SH-SY5Y (cell line): ENCODE data around the gene PROCA1.

ENCODE experiments used
- GATA2 ChIP-seq: IDR thresholded peaks from 2 replicates; pipeline ENCODE4 v1.6.1; 2011; ENCODE audit warnings: mild to moderate bottlenecking, low read depth, low read length
- GATA3 ChIP-seq: IDR thresholded peaks from 2 replicates; pipeline ENCODE4 v1.6.1; 2011; ENCODE audit warnings: low read depth, mild to moderate bottlenecking, low read length, moderate library complexity

Gene PROCA1

DNA sequence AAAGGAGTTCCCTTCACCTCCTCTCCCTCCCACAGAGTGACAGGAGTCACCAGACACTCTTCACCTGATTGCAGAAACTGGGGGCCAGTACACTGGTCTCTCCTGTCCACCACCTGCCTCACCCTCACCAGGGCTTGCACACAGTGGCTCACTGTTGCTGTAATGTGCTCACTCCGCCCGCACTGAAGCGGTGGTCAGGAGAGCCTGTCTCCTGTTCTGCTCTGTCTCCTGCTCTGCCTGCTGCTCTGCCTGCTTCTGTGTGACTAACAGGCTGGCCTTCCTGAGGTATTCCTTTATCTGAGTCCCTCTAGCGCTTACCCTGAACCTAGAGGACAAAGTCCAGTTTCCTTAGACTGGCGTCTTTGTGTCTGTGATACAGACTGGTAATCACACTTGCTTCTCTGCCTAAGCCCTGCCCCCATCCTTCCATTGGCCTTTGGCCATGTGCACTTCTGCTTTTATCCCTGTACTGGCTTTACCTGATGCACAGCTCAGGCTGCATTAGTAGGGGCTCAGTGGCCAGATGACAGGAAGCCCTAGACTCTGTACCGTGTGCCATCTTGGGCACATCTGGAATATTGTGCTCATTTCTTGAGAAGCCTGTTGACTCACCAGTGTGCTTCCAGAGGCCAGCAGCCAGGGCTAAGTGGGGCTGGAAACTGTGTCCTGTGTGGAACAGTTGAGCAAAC is 13.3 kb downstream of the PROCA1 start:
- no peak for TF ChIP-seq GATA3
- no peak for TF ChIP-seq GATA2

GRCh38 chr17:28693869-28694268 is 17.8 kb downstream of the PROCA1 start:
- TF ChIP-seq GATA3: no peak
- TF ChIP-seq GATA2: no peak

DNA sequence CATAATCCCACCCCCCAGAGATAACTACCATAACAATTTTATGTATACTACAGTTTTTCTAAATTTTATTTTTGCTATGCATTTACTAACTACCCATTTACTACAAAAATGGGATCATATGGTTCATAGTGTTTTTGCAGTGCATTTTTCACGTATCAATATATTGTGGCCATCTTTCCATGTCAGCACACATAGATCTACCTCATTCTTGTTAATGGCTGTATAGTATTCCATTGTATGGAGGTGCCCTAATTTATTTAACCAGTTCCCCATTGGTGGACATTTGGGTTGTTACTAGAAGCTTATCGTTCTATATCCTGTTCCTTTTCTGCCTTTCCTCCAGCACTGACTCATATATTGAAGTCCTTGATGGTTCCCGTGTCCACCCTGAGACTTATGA is 22.7 kb downstream of the PROCA1 start:
- TF ChIP-seq GATA3 (no peak), GATA2 (no peak)

- TF ChIP-seq GATA3 (no peak), GATA2 (no peak)
Observed at GRCh38 chr17:28688481-28688880, 23.2 kb downstream of the PROCA1 start.

- TF ChIP-seq GATA3 (no peak), GATA2 (no peak)
Observed at GRCh38 chr17:28686296-28686695, 25.4 kb downstream of the PROCA1 start.

DNA sequence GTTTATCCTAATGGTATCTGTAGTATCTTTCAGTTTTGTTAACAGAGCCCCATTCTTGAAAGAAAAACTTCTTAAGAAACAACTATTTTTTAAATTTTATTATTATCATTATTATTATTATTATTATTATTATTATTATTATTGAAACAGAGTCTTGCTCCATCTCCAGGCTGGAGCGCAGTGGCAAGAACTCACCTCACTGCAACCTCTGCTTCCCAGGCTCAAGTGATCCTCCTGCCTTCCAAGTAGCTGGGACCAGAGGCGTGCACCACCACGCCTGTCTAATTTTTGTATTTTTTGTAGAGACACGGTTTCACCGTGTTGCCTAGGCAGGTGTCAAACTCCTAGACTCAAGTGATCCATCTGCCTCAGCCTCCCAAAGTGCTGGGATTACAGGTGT is 26.3 kb downstream of the PROCA1 start:
- TF ChIP-seq GATA2: no peak
- no peak for TF ChIP-seq GATA3

DNA sequence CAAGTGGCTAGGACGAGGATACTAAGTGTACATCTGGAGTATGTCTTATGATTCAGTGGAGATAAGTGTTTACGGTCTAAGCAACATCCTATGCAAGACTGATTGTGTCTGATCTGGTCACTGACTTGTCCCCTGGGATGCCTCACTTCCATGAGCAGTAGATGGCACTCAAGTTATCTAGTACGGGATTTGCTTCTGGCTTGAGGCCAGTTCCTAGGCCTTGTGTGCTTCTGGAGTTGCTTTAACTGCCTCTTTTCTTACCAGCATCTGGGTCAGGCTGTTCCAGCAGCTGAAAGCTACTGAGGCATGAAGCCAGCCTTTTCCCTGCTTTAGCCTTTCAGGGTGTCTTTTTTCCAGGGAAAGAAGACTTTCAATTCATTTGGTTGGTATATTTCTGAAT is 26.7 kb downstream of the PROCA1 start:
- TF ChIP-seq GATA2 (no peak), GATA3 (no peak)

DNA sequence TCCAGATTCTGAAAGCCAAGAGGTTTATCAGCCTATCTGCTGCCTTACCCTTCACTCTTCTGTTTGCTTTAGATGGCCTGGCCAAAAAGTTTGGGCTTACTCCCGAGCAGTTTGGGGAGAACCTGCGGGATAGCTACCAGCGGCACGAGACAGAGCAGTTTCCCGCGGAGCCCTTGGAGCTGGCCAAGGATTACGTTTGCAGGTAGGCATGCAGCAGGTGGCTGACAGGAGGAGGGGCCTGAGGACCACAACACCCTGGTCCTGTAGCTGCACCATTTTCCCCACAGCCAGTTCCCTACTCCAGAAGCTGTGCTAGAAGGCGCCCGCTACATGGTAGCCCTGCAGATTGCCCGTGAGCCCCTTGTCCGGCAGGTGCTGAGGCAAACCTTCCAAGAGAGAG is 29.0 kb downstream of the PROCA1 start:
- no peak for TF ChIP-seq GATA3
- no peak for TF ChIP-seq GATA2

DNA sequence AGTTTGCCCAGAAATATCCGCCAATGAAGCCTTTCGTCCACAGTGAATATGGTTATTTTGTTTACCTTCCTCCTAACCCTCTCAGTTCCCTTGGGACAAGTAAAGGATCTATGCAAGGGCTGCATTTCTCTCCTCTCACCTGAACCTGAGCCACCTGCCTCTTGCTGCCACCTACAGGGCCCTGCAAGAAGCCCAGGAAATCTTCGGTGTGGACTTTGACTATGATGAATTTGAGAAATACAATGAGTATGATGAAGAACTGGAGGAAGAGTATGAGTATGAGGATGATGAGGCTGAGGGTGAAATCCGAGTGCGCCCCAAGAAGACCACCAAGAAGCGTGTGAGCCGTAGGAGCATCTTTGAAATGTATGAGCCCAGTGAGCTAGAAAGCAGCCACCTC is 35.7 kb downstream of the PROCA1 start:
- TF ChIP-seq GATA2 (no peak), GATA3 (no peak)

DNA sequence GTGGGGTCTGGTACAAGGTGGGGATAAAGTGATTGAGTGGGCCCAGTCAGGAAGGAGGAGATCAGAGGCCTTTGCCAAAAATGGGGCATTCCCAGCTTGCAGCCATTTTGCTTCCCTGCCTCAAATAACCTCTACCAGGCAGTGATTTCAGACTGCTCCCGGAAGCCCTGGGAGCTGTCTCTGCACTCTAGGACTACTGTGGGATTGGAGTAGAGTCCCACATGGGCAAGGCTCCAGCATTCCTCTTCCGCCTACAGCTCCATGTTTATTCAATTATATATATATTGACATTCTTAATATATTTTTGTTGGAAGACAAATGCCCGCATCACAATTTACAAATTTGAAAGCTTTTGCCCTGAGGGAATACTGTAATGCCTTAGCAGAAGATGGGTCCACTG is 36.2 kb downstream of the PROCA1 start:
- TF ChIP-seq GATA2: no peak
- no peak for TF ChIP-seq GATA3

GRCh38 chr17:28669918-28670317 is 41.8 kb downstream of the PROCA1 start:
- no peak for TF ChIP-seq GATA3
- TF ChIP-seq GATA2: no peak

- TF ChIP-seq GATA3: no peak
Observed at GRCh38 chr17:28667870-28668269, 43.8 kb downstream of the PROCA1 start.

DNA sequence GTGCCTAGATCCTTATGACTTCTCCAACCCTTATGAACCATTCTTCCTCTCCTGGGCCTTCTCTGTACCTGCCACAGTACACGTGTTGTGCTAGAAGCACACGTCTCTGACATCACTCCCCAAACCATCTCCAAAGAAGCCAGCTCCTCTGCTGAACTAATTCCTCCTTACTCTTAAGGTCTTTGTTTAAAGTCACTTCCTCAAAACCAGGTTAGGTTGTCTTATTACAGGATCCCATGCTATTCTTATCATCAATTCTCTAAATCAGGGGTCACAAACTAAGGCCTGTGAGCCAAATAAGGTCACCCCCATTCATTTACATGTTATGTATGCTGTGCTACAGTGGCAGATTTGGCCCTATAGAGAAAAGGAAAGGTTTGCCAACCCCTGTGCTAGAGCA is 45.7 kb downstream of the PROCA1 start:
- TF ChIP-seq GATA3 (no peak), GATA2 (no peak)

GRCh38 chr17:28663723-28664122 is 48.0 kb downstream of the PROCA1 start:
- TF ChIP-seq GATA3: no peak
- no peak for TF ChIP-seq GATA2

- TF ChIP-seq GATA3 (no peak), GATA2 (no peak)
Observed at GRCh38 chr17:28662527-28662829, 49.2 kb downstream of the PROCA1 start.
